Liver (tissue), 9 donors: ENCODE data around the gene LBHD1. TPM values are rescaled to one million over a fixed set of nuclear protein-coding genes. Genes with fewer than 3 reads are reported as not detected.

ENCODE experiments used
- DNase-seq: peaks from one replicate; pipeline ENCODE4 v3.0.0-alpha.2; 2017; ENCODE audit warnings: low spot score
- H3K27ac ChIP-seq, 2 donors: one replicate each; pipeline ENCODE4 v1.7.0; 2013; ENCODE audit warnings: inconsistent platforms in 2 of 2, low read length in 2 of 2, control low read depth in 1 of 2, low read depth in 1 of 2, mild to moderate bottlenecking in 1 of 2
- H3K27me3 ChIP-seq, 4 donors: one replicate each; pipeline versions ENCODE4 v1.6.1 to v1.7.0; 2013; ENCODE audit warnings: low read length in 3 of 4, inconsistent platforms in 1 of 4, mild to moderate bottlenecking in 1 of 4, moderate library complexity in 1 of 4; ENCODE audit not compliant: control insufficient read depth in 4 of 4, insufficient read depth in 4 of 4
- H3K36me3 ChIP-seq, 4 donors: one replicate each; pipeline versions ENCODE4 v1.6.1 to v1.7.0; 2013; ENCODE audit warnings: low read length in 3 of 4, mild to moderate bottlenecking in 3 of 4, low read depth in 1 of 4, moderate library complexity in 1 of 4; ENCODE audit not compliant: control insufficient read depth in 4 of 4, insufficient read depth in 3 of 4
- H3K4me1 ChIP-seq, 4 donors: one replicate each; pipeline versions ENCODE4 v1.6.1 to v1.7.0; 2013; ENCODE audit warnings: low read length in 3 of 4, mild to moderate bottlenecking in 3 of 4, moderate library complexity in 1 of 4; ENCODE audit not compliant: control insufficient read depth in 4 of 4, insufficient read depth in 4 of 4
- H3K4me3 ChIP-seq, 3 donors: one replicate each; pipeline versions ENCODE4 v1.6.1 to v1.7.0; 2013; ENCODE audit warnings: low read length in 3 of 3, control low read depth in 1 of 3, low read depth in 1 of 3, mild to moderate bottlenecking in 1 of 3
- H3K9ac ChIP-seq, 2 donors: one replicate each; pipeline ENCODE4 v1.7.0; 2013; ENCODE audit warnings: low read length in 2 of 2, mild to moderate bottlenecking in 2 of 2, moderate library complexity in 2 of 2, control low read depth in 1 of 2, low read depth in 1 of 2
- H3K9me3 ChIP-seq, 4 donors: one replicate each; pipeline versions ENCODE4 v1.6.1 to v1.7.0; 2013; ENCODE audit warnings: low read length in 3 of 4; ENCODE audit not compliant: control insufficient read depth in 4 of 4
- CTCF ChIP-seq: fragments of 150-350 bp; IDR thresholded peaks from 2 replicates; pipeline ENCODE4 v1.5.1; 2017; ENCODE audit warnings: improper control_type of control experiment, low read depth, low read length; ENCODE audit not compliant: missing input control
- EGR1 ChIP-seq, 2 donors: IDR thresholded peaks; 2 replicates each; pipeline ENCODE4 v1.6.1; 2016 to 2018; ENCODE audit warnings: antibody characterized with exemption in 2 of 2, low read depth in 2 of 2
- FOXA1 ChIP-seq: IDR thresholded peaks from 2 replicates; pipeline ENCODE4 v1.6.1; 2016; ENCODE audit warnings: antibody characterized with exemption
- FOXA2 ChIP-seq: IDR thresholded peaks from 2 replicates; pipeline ENCODE4 v1.6.1; 2016; ENCODE audit warnings: antibody characterized with exemption
- GABPA ChIP-seq, 2 donors: IDR thresholded peaks in 1 of 2; conservative IDR thresholded peaks in 1 of 2; 2 replicates each; pipeline ENCODE4 v1.6.1; 2016; ENCODE audit warnings: antibody characterized with exemption in 2 of 2, mild to moderate bottlenecking in 1 of 2, moderate library complexity in 1 of 2
- HNF4A ChIP-seq, 2 donors: conservative IDR thresholded peaks; 2 replicates each; pipeline ENCODE4 v1.6.1; 2016; ENCODE audit warnings: antibody characterized with exemption in 2 of 2, mild to moderate bottlenecking in 2 of 2
- HNF4G ChIP-seq: IDR thresholded peaks from 2 replicates; pipeline ENCODE4 v1.6.1; 2016; ENCODE audit warnings: antibody characterized with exemption
- JUND ChIP-seq, 2 donors: IDR thresholded peaks; 2 replicates each; pipeline ENCODE4 v1.6.1; 2016; ENCODE audit warnings: antibody characterized with exemption in 2 of 2
- MAX ChIP-seq: IDR thresholded peaks from 2 replicates; pipeline ENCODE4 v1.6.1; 2016; ENCODE audit warnings: antibody characterized with exemption
- NR2F2 ChIP-seq: IDR thresholded peaks from 2 replicates; pipeline ENCODE4 v1.6.1; 2016; ENCODE audit warnings: antibody characterized with exemption
- RAD21 ChIP-seq, 2 donors: IDR thresholded peaks; 2 replicates each; pipeline ENCODE4 v1.6.1; 2016; ENCODE audit warnings: antibody characterized with exemption in 2 of 2, mild to moderate bottlenecking in 2 of 2
- REST ChIP-seq: IDR thresholded peaks from 2 replicates; pipeline ENCODE4 v1.6.1; 2016; ENCODE audit warnings: antibody characterized with exemption, mild to moderate bottlenecking
- RXRA ChIP-seq, 2 donors: IDR thresholded peaks; 2 replicates each; pipeline ENCODE4 v1.6.1; 2017 to 2018; ENCODE audit warnings: antibody characterized with exemption in 2 of 2, mild to moderate bottlenecking in 1 of 2
- SP1 ChIP-seq: IDR thresholded peaks from 2 replicates; pipeline ENCODE4 v1.6.1; 2018; ENCODE audit warnings: antibody characterized with exemption, mild to moderate bottlenecking
- TAF1 ChIP-seq: conservative IDR thresholded peaks from 2 replicates; pipeline ENCODE4 v1.6.1; 2016; ENCODE audit warnings: antibody characterized with exemption, mild to moderate bottlenecking
- YY1 ChIP-seq: IDR thresholded peaks from 2 replicates; pipeline ENCODE4 v1.6.1; 2016; ENCODE audit warnings: antibody characterized with exemption, mild to moderate bottlenecking
- ZBTB33 ChIP-seq: IDR thresholded peaks from 2 replicates; pipeline ENCODE4 v1.6.1; 2016; ENCODE audit warnings: antibody characterized with exemption
- WGBS: extraction: QIAGEN DNeasy Blood & Tissue Kit; methylation state at CpG from one replicate; pipeline ENCODE4 v1.1.7; 2013; 5-methylcytosine and 5-hydroxymethylcytosine counted together
- polyA plus RNA-seq, 2 donors: library from polyadenylated mRNA; stranded (reverse) in 1 of 2; unstranded in 1 of 2; fragments of 200-250 nt in 1 of 2; fragments of >200 nt in 1 of 2; fragmentation: Nextera tagmentation in 1 of 2; extraction: Ambion mirVana in 1 of 2; gene quantifications; one replicate each; pipeline versions ENCODE4 v1.2.1 to v1.2.3, GENCODE V29; 2013 to 2015
- total RNA-seq, 2 donors: library from RNA; depleted of rRNA; stranded (reverse); fragments of >200 nt; gene quantifications; one replicate each; pipeline ENCODE4 v1.2.3, GENCODE V29; 2014
- donor health status: healthy.
- donor health status: healthy.
- donor health status: healthy.
- donor health status: healthy.
- donor health status: healthy.

The LBHD1 gene
- total and polyA plus RNA-seq, 4 donors = 1.6 to 4.4 (median 3.4) TPM

- Histone ChIP-seq H3K4me3 (no peak overlapping the region), H3K9ac (no peak overlapping the region), H3K27ac (no peak overlapping the region), H3K9me3 (no peaks in the 10 kb centered on the region), H3K4me1 (peaks cover 0 to 19% (median 16%) of the 10 kb centered on the region in 4 donors), H3K27me3 (no peaks in the 10 kb centered on the region), H3K36me3 (peaks cover 26 to 85% (median 80%) of the 10 kb centered on the region in 4 donors)
- TF ChIP-seq REST = no peak
- no peak for TF ChIP-seq YY1
- no peak for TF ChIP-seq GABPA (IDR thresholded peaks at IDR 0.05 in 1 of 2, conservative IDR thresholded peaks at IDR 0.05 in 1 of 2)
- TF ChIP-seq FOXA2 = no peak
- no peak for TF ChIP-seq FOXA1
- no peak for TF ChIP-seq TAF1
- TF ChIP-seq RAD21 (IDR thresholded peaks at IDR 0.05) = no peak
- no peak for TF ChIP-seq RXRA (IDR thresholded peaks at IDR 0.05)
- no peak for TF ChIP-seq ZBTB33
- TF ChIP-seq MAX = no peak
- no peak for TF ChIP-seq SP1
- 87% methylated on average over 2 of the region's 2 CpGs for WGBS
- no peak for DNase-seq
Measured at GRCh38 chr11:62719302-62719978, 47.4 kb upstream of the LBHD1 start.

GRCh38 chr11:62716816-62717215 is 44.7 kb upstream of the LBHD1 start:
- WGBS = 94% methylated on average over 11 of the region's 11 CpGs
- Histone ChIP-seq H3K36me3 (peaks cover 17 to 67% (median 64%) of the 10 kb centered on the region in 4 donors), H3K9ac (no peak overlapping the region), H3K4me3 (no peak overlapping the region), H3K9me3 (no peaks in the 10 kb centered on the region), H3K27me3 (no peaks in the 10 kb centered on the region), H3K27ac (no peak overlapping the region), H3K4me1 (peaks cover 6 to 41% (median 32%) of the 10 kb centered on the region in 4 donors)
- DNase-seq = no peak
- TF ChIP-seq TAF1 (no peak), ZBTB33 (no peak), HNF4A (conservative IDR thresholded peaks at IDR 0.05) (no peak), CTCF (no peak), FOXA2 (no peak), GABPA (IDR thresholded peaks at IDR 0.05 in 1 of 2, conservative IDR thresholded peaks at IDR 0.05 in 1 of 2) (no peak), RAD21 (IDR thresholded peaks at IDR 0.05) (no peak), FOXA1 (no peak), MAX (no peak), JUND (IDR thresholded peaks at IDR 0.05) (no peak), RXRA (IDR thresholded peaks at IDR 0.05) (no peak), YY1 (no peak), NR2F2 (no peak), REST (no peak), HNF4G (no peak), EGR1 (IDR thresholded peaks at IDR 0.05; ENCODE audit: low read depth in 2 of 2) (no peak), SP1 (no peak)
